Lower leg skin (tissue), 3 donors: ENCODE data around the gene ARPC4.

Experiments used
- CTCF ChIP-seq, 3 donors: fragments of 450-650 bp; IDR thresholded peaks; one replicate each; pipeline ENCODE4 v1.5.1; 2016; ENCODE audit warnings: antibody characterized with exemption in 3 of 3, mild to moderate bottlenecking in 3 of 3, moderate library complexity in 2 of 3
- POLR2A ChIP-seq, 2 donors: fragments of 450-650 bp; IDR thresholded peaks; one replicate each; pipeline ENCODE4 v1.6.1; 2016 to 2017; ENCODE audit warnings: antibody characterized with exemption in 2 of 2, mild to moderate bottlenecking in 1 of 2, moderate library complexity in 1 of 2

- TF ChIP-seq CTCF (IDR thresholded peaks at IDR 0.05) (no peak), POLR2A (IDR thresholded peaks at IDR 0.05) (no peak)
These were observed 13.0 kb upstream of the ARPC4 start for GRCh38 chr3:9779721-9780457.
